Fibroblast of skin of scalp (primary cell): ENCODE results near the gene JAM2.
A peak's percentile ranks its signal among the peaks of the same experiment; 100 is the strongest.
"Not testable (repeated sequence)": the region's sequence is repeated elsewhere in the genome, so short reads cannot be mapped to it uniquely, and the experiment has no call there.

Experiments
- DNase-seq: peaks from one replicate; pipeline ENCODE4 v3.0.0-alpha.2; 2013

JAM2 gene

DNA sequence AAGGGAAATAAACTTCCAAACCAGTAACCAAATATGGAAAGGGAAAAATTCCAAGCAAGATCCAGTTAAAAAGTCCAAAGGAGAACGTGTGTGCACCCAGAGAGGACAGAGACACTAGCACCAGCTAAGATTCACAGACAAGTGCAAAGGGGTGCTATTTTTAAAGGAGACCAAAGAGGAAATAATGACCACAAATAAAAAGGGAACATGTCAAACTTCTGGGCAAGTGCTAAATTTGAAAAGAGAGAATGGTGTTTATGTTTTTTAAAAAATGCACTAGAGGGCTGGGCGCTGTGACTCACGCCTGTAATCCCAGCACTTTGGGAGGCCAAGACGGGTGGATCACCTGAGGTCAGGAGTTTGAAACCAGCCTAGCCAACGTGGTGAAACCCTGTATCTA lies 8.6 kb downstream of the JAM2 start:
- no peak for DNase-seq

DNA sequence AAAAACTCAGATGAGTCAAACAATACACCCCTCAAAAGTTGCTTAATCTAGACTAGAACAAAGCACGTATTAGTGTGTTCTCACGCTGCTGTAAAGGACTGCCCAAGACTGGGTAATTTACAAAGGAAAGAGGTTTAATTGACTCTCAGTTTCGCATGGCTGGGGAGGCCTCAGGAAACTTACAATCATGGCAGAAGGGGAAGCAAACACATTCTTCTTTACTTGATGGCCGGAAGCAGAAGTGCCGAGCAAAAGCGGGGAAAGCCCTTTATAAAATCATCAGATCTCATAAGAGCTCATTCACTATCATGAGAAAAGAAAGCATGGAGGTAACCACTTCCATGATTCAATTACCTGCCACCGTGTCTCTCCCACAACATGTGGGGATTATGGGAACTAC lies 10.1 kb downstream of the JAM2 start:
- no peak for DNase-seq

DNA sequence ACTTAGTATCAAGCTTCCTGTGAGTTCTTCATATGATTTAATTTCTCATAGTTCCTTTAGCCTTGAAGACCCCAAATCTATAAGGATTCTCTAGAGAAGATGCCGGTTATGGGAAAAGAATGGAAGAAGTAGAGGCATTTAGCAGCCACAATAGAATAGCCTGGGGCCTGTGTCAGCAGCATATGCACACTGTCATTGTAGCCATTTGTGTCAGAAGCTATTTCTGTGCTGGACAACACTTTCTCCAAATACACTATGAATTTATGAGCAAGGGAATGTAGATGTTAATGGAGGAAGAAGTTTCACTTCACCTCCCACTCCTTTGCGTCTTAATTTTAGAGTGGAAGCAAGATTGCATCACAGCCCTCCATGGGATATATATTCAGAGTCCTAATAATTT lies 17.4 kb downstream of the JAM2 start:
- DNase-seq = no peak

DNA sequence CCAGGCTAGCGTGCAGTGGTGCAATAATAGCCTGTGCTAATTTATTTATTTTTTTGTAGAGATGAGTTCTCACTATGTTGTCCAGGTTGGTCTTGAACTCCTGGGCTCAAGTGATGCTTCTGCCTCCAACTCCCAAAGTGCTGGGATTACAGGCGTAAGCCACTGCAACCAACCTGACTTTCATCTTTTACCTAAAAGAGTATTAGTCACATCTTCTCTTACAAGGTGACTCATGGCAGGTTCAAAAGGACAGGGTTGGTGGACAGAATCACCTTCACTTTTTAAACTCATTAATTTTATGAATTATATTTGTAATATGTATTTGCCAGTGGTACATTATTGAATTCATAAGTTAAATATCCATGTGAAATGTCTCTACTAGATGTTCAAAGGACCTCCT lies 18.1 kb downstream of the JAM2 start:
- no peak for DNase-seq

DNA sequence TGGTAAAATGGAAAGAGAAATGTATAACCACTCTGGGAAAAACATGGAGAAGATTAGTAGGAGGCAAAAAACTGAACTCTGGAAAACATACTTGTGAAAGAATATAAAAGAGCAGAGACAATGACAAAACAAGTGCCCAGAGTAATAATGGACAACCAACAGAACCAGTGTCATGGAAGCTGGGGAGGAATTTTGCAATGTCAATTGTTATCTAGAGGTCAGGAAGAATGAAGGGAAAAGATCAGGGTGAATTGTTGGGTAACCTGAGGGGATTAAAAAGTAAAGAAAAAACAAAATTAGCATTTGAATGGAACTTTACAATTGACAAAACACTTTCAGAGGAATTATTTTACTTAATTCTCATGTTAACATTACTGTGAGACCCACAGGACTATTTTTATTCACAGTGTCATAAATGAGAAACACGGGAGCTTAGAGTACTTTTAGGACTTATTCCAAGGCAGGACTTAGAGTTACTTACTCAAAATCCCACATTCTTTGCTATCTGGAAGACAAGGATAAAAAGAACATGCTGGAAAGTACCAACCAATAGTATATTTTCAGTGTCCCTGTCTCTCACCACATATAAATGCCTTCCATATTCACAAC lies 19.5 kb downstream of the JAM2 start:
- DNase-seq = no peak

DNA sequence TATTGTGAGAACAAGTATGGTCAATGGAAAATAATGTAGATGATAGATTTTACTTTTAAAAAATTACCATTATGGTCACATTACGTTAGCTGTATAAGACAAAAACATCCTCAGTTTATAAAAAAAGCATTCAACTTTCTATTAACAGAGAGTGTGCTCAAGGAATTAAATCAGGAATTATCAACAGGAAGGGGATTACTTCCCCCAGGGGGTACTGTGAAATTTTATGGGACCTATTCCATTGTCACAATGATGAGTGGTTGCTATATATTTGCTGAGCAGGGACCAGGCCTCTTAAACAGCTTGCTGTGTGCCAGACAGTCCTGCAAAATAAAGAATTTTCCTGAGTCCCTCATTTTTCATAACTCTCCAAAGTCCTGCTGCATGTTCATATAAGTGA lies 21.2 kb downstream of the JAM2 start:
- DNase-seq = no peak

DNA sequence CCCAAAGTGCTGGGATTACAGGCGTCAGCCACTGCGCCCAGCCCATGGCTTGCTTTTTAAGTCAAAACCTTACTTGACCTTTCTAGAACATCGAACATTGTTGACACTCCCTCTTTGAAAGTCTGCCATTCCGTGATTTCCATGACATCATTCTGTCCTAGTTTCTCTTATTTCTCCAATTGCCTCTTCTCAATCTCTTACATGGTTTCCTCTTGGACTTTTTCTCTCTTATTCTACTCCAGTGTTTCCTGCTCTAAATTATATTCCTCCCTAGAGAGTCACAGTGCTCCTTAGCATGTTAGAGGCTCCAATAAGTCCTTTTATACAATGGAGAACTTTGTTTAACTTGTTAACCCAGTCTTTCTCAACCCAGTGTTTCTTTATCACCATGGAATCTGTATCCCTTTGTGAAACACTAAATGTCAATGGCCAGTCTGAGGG lies 25.5 kb downstream of the JAM2 start:
- DNase-seq = no peak

DNA sequence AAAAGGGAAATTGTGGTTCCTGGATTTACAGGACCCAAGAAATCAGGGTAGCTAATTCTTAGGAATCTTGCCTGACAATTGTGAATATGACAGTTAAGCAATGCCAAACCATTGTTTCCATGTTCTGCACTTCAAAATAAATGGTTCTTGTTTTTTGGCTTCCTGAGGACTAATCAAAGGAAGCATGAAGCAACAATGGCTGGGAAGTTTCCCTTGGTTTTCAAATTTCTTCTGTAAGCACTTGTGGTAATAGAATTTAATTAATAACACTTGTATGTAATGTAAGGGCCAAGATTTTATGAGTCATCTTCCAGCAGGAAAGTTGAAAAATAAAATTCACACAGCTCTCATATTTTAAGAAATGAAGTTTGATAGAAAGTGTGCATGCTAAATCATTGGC lies 31.7 kb downstream of the JAM2 start:
- peak; percentile 84 for DNase-seq

DNA sequence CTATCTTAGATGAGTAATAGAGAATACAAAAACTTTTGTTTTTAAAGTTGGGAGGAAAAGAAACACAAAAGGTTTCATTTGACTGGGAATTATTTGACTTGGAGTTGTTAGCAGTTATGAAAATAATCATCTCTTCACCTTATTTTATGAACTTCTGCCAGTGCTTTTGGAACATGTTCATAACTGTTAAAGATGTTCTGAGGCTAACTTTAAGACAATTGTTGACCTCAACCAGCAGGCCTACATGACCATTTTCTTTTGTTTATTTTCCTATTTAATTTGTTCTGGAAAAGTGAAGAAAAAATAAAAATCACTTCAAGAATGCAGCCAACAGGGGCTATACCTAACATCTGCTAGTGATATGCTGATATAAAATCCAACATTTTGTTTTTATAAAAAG lies 37.4 kb downstream of the JAM2 start:
- no peak for DNase-seq

DNA sequence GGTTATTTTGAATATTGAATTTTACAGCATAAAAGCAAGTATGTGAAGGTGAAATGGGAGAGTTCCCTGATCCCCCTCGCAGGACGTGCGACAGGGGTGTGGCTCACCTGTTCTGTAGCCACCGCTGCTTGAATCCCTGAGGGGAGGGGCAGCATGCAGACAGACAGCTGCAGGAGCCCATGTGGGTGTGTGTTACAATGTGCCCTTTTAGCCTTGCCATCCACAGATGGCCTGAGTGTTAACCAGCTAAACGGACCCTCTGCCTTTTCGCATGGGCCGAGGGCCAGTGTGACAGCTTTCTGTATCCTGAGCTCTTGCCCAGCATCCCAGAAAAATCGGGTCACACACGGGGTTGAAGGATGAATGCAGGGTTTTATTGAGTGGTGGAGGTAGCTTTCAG lies 43.3 kb downstream of the JAM2 start:
- DNase-seq = no peak

DNA sequence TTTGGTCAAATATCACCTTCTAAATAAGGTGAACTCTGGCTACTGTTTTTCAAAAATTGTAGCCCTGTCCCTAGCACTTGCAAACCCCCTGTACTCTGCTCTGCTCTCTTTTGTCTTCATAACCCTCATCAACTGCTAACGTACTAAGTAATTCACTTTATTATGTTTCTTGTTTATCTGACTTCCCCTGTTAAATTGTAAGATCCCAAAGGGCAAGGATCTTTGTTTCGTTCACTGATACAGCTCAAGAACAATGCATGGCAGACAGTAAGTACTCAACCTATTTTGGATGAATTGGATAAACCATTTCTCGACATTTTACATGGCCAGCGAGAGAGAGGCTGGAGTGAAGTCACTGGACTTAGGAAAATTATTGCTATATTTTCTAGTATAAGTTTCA lies 48.7 kb downstream of the JAM2 start:
- DNase-seq = no peak

DNA sequence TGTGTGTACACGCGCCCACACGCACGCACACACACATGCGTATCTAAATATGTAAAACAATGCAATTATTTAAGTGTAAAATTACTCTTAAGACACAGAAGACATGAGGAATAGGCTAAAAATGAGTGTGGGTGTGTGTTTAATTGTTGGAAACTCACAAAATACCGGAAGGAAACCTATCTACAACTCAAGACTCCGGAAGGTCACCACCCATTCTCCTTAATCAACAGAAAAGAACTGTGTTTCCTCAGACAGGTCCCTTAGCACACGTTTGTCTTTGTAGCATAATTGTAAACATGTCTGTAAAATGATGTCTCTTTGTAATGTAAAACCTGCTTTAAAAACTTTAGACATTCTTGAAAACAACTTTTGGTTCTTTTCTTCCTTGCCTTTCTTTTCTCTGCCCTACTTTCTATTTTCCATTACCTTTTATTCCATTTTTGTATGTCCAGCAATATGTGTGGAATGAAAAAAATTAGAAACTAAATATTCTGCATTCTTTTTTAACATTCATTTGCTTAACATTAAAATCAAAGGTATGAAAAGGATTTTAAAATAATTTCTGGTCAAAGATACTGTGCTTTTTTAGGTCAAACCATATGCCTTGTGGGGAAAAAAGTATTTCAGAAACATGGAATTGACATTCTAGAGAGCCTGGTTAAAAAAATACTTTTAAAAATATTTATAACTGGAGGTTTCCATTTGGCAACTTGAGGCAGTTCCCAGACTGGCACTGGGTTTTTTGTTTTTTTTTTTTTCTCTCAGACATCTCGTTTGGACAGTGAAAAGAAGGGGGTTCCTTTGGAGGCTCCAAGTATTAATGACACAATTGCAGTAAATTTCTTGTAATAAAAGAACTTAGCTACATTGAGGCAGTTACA lies 49.5 kb downstream of the JAM2 start:
- DNase-seq = peak; percentile 66

DNA sequence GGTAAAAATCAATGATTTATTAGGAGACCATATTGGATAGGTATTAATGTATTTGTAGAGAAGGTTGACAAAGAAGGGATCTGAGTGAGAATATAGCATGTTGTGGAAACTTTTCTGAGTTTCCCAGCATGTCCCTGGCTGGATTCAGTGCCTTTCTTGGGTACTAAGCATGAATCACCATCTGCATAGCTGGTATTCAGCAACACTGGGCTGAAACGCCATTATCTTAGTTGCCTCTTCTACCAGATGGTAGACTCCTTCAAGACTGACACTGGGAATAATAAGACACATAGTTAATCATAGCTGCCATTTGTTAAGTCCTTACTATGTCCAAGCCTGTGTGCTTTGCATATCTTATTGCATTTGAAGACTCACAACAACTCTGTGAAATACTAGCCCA lies 50.2 kb downstream of the JAM2 start:
- DNase-seq = peak; percentile 16

DNA sequence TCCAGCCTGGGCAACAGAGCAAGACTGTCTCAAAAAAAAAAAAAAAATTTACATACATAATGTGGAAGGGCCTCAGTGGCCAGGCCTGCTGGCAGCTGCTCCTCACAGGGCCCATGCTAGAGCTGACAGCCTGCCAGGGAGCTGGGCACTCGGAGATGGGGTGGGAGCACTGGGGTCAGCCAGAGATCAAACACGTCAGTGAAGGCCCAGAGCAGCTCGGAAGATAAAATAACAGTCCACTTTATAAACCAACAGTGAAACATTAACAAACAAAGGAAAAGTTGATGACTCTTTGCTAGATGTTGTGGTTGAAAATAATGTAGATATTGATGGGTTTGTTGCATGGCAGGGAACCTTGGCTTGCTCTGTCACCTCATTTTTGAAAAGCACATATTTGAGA lies 52.9 kb downstream of the JAM2 start:
- DNase-seq = no peak

DNA sequence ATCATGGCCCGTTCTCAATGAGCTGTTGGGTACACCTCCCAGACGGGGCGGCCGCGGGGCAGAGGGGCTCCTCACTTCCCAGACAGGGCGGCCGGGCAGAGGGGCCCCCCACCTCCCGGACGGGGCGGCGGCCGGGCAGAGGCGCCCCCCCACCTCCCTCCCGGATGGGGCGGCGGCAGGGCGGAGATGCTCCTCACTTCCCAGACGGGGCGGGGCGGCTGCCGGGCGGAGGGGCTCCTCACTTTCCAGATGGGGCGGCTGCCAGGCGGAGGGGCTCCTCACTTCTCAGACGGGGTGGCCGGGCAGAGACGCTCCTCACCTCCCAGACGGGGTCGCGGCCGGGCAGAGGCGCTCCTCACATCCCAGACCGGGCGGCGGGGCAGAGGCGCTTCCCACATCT lies 56.4 kb downstream of the JAM2 start:
- not testable (repeated sequence) for DNase-seq

DNA sequence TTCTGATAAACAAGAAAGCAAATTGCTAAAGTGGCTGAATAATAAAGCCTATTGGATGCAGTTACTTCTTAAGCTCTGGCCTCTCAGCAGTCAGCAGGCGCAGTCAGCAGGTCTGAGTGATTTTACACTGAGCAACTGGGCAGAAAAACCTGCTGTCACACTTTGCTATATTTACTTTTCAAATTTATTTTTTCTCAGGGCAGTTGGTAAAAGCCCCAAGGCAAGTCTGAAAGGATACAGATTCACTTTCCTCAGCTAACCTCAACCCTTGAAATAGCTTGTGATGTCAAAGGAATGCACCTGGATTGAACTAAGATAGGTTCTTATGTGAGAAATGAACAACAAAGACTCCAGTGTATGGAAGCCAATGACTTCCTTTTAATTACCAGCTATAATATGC lies 61.7 kb downstream of the JAM2 start:
- no peak for DNase-seq

DNA sequence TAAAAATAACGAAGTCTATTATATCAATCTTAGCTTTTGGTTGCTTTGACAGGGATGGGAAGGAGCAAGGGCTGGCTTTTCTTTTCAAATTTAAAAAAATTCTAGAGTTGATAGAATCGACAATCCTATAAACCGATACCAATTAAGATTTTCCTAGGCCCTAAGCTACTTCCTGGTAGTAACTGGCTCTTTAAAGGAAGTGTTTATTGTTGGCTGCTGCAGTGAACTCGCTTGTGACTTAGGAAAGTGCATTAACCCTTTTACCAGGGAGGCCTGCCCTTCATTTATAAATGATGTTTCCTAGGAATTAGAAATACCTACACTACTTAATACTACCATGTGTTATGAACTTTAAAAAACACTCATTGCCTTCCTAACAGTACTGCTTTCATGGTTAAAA lies 62.5 kb downstream of the JAM2 start:
- no peak for DNase-seq

DNA sequence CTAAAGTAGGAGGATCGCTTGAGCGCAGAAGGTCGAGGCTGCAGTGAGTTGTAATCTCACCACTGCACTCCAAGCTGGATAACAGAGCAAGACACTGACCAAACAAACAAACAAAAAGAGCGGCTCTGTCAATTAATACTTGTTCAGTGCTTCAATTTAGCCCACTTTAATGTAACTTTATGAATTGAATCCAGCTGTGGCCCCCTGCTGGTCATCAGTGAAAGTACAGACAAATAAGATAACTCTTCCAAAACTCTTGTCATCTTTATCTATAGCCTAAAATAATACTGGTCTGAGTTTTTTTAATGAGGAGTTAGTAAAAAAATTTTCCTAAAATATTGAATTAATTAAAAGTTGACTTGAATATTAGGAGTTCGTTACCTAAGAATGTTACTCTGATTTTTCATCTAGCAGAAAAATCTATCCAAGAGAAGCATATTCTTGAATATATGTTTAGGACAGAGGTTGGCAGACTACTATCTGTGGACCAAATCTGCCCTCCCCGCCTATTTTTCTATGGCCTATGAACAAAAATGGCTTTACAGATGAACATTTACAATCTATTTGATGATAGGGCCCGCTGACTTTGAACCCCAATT lies 69.5 kb downstream of the JAM2 start:
- DNase-seq = peak; percentile 60

DNA sequence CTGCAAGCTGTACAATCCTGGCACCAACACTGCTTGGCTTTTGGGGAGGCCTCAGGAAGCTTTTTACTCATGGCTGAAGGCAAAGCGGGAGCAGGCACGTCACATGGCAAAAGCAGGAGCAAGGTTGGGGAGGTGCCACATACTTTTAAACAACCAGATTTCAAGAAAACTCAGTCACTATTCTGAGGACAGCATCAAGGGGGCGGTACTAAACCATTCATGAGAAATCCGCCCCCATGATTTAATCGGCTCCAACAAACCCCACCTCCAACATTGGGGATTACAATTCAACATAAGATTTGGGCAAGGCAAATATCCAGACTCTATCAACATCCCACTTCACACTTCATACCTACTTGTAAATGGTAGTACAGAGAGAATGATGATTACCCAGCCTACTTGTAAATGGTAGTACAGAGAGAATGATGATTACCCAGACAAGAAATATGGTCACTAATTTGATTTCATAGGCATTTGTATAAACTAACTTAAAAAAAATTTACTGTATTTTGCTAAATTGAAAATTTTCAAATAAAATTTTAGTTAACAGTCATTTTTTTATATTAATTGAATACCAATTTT lies 70.7 kb downstream of the JAM2 start:
- DNase-seq = no peak

DNA sequence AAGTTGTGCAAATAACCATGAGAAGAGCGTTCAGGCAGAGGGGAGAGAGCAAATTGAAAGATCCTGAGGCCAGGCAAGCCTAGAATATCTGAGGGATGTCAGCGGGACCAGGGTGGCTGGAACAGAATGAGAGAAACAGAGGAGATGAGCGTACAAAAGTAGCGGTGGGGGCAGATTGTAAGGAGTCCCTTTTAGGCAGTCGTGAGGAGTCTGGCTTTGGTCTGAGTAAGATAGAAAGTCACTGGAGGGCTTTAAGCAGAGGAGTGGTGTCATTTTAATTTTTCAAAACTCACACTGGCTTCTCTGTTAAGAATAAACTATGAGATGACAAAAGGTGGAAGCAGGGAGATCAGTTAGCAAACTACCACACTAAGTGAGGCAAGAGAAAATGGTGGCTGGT lies 71.5 kb downstream of the JAM2 start:
- no peak for DNase-seq

DNA sequence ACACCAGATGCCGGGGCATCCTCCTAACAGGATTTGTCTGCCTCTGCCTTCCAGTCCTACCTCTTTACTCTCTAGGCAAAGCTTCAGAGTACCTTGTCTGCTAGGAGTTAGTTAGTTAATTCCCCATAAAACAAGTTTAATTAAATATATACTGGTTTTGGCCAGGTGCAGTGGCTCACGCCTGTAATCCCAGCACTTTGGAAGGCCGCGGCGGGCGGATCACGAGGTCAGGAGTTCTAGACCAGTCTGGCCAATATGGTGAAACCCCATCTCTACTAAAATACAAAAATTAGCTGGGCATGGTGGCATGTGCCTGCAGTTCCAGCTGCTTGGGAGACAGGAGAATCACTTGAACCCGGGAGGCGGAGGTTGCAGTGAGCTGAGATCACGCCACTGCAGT lies 75.0 kb downstream of the JAM2 start:
- not testable (repeated sequence) for DNase-seq

DNA sequence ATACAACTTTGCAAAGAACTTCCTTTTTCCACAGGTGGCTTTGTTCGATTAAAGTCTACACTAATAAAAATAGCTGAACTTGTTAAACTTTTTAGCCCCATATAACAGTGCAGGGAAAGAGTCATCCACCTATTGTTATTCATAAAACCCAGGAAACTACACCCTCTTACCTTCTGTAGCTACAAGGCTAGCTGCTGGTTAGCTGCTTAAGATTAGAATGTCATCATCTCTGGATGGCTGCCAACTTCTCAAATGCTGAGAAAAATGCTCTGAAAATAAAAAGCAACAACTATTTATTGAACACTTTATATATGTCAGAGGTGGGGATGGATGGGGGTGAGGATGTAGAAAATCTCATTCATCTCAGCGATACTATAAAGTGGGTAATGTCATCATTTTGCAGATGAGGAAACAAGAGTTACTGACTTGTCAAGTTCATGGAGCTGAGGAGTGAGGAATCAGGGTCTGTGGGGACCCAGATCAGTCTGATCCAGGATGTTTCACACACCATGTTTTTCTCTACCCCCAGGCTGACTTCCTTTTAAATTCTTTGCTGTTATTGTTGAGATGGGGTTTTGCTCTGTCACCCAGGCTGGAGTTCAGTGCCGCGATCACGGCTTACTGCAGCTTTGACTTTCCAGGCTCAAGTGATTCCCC lies 78.6 kb downstream of the JAM2 start:
- peak; percentile 31 for DNase-seq

DNA sequence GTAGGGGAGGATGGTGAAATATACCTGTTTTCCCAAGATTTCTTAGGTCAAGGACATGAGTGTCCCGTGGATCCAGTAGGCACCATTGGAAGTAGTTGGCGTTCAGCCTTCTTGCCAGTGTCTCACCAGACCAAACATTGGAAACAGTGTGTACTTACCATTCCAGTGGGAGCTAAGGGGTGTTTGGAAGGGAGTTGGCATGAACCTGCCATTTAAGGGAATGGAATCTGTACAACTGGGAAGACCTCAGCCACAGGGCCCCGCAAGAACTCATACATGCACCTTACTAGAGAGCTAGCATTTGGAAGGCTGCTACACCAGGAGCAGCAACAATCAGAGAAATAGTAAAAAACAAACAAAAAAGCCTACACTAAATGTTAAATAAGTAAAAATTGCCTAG lies 82.9 kb downstream of the JAM2 start:
- no peak for DNase-seq
